ENCODE results near the gene CPNE2.

The CPNE2 gene

DNA sequence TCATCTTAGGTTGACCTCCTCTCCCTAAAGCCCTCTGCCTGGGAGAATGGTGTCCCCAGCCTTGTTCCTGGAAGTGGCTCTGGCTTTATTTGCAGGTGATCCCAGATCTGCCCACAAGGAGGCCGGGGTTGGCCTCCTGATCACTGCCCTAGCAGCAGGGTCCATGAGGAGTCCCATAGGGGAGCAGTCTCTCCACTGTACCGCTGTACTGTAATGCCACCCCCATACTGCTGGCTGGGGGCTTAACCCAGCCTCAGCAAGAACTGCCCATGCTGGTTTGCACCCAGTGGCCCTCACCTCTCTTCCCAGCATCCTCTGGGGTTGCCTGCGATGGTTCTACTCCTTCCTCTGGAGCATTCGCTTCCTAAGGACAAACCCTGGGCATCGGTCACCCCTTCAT is 54.4 kb downstream of the CPNE2 start:
- DNase-seq, result no peak

GRCh38 chr16:57147381-57148221 is 55.2 kb downstream of the CPNE2 start:
- DNase-seq, result peak in 2 of 3 experiments; percentile 17 to 59

DNA sequence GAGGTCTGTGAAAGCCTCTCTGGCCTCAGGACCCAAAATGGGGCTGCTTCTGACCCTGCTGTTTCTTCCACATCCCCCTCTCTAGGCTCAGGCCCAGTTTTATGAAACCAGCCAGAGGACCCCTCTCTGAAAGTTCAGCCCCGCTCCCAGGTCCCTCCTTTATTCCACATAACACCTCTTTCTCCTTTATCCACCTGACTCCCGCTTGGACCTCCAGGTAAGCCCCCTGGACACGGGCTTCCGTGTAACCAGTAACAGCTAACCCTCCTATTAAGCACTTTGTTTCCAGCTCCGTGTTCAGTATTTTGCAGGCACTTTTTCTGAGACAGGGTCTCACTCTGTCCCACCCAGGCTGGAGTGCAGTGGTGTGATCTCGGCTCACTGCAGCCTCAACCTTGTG is 56.1 kb downstream of the CPNE2 start:
- DNase-seq, result no peak

GRCh38 chr16:57149391-57149790 is 57.0 kb downstream of the CPNE2 start:
- no peak for DNase-seq

- no peak for DNase-seq
These were observed 58.4 kb downstream of the CPNE2 start for GRCh38 chr16:57150682-57151330.

DNA sequence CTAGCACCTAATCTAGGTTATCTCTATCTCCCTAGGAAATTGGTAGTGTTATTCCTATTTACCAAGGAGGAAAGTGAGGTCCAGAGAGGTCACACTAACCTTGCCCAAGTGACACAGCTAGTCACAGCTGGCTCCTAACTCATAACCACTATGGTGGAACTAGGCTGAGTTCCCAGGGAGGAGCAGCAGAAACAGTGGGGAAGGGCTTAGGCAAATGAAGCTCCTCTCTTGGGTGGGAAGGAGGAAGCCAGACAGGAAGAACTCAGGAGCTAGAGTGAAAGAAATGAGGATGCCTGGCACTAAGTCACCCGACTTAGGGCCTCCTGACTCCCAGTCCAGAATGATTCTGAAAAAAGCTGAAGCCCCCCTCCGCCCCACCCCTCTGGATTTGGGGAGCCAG is 59.0 kb downstream of the CPNE2 start:
- DNase-seq, result no peak

DNA sequence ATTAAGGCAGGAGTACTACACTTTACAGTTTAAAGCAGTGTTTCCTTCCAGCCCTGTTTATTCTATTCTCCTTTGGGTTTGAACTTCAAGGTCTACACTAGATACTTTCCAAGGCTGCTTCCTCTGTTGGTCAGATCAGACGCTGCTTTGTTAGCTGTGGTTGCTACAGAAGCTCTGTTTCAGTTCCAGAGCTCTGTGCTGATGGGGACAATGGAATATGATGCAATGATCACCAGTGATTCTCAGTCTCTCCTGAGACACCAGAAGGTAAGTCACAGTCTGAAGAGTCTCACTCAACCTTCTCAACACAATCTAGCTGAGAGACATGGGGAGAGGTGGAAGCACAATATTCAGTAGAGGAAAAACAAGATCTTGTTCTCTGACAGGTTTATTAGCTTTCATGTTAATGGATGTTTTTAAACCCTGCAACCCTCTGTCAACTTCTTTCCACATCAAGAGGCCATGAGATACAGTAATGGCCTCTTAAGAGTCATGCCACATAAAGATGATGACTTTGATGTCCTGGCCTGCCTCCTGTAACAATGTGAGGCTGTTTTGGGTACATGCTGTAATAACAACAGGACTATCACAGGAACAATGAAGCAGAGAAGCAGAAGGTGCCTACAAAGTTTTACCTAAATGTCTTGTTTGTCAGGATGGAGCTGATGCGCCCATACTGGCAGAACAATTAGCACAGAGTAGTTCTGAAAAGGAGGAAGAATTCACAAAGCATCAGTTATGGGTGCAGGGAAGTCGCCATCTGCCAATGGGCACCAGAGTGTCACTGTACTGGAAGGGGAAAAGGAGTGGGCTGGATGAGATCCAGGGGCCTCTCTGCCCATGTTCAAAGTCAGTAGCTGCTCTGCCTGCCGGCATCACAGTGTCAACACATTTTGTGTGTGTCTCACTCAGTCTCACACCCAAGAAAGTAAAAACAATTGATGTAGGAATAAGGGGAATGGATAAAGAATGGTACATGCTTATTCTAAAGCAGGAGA is 60.0 kb downstream of the CPNE2 start:
- peak in 2 of 3 experiments; percentile 23 to 82 for DNase-seq

- no peak for DNase-seq
These were observed 61.5 kb downstream of the CPNE2 start for GRCh38 chr16:57153841-57154240.

GRCh38 chr16:57155702-57156350 is 63.4 kb downstream of the CPNE2 start:
- no peak for DNase-seq

DNA sequence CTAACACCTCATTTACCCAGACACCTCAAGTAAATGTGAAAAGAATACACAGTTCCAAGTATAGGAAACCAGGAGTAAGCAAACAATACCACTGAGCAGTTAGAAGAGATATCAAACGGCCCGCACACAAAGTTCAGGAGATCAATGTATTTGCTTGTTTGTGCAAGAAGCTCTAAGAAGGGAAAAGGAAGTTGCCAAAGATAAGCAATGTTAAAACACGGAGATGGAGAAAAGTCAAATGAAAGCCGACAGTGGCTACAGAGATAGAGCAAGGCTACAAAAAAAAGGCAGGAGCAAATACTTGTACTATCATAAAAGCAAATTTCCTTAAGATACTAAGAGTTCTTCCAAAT is 63.9 kb downstream of the CPNE2 start:
- DNase-seq, result no peak

DNA sequence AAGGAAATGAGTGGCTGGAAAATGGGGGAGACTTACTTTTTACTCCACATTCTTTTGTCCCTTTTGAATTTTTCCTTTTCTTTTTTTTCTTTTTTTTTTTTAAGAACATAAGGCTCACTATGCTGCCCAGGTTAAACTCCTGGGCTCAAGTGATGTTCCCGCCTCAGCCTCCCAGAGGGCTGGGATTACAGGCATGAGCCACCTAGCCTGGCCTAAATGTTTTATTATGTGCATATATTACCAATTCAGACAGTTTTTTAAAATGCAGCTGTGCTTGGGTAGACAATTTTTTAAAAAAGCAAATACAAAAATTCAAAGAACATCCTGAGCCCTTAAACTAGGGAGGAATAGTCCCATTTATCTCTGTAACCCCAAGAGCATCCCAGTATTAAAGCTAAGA is 65.2 kb downstream of the CPNE2 start:
- no peak for DNase-seq

DNA sequence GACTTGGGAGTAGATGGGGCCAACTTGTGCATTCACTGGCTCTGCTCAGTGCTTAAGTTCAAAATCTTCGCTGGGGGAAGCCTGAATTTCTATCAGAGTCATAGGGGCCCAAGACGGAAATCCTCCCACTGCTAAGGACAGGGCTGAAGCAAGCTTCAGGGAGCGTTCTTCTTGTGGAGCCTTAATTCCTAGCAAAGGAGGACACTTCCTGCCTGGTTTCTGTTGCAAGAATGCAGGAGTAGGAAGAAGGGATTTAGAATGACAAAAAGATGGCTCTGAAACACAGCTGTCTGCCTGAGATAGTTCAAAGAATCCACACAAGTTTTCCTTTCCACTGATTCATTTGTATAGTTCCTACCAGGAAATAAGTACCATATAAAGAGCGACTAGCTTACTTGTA is 67.1 kb downstream of the CPNE2 start:
- DNase-seq, result no peak

- DNase-seq, result no peak
These were observed 71.5 kb downstream of the CPNE2 start for GRCh38 chr16:57163842-57164241.

DNA sequence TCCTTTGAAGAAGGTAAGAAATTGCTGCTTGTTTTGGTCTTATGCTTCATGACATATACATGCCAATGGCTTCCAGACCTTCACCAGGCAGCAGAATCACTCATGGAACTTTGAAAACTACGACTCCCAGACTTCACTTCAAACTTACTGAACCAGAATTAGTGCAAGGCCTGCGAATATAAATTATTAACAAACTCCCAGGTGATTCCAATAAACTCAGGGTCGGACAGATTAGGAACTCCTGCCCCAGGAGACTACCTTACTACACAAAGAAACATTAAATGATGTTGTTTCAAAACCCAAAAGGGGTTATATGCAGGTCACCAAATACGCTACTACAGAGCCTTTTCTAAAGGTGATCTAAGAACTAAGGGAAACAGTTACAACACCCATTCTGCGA is 73.1 kb downstream of the CPNE2 start:
- no peak for DNase-seq

DNA sequence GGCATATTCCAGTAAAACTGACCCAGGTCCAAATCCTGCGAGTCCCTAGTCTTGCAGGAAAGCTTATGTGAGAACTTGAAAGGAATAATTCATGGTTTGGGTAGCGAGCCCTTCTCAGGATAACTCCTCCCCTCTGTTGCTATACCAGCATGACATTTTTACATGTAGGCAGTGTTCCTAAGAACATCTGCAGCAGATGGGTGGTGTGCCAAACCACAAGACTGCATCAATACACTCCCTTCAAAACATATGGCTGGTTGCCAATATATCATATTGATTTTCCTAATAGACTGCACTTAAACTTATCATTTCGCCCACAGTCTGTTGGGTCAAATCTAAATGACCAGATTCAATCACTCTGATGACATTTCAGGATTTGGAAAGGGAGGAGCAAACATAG is 73.6 kb downstream of the CPNE2 start:
- DNase-seq, result no peak

GRCh38 chr16:57166451-57166850 is 74.1 kb downstream of the CPNE2 start:
- DNase-seq, result no peak

DNA sequence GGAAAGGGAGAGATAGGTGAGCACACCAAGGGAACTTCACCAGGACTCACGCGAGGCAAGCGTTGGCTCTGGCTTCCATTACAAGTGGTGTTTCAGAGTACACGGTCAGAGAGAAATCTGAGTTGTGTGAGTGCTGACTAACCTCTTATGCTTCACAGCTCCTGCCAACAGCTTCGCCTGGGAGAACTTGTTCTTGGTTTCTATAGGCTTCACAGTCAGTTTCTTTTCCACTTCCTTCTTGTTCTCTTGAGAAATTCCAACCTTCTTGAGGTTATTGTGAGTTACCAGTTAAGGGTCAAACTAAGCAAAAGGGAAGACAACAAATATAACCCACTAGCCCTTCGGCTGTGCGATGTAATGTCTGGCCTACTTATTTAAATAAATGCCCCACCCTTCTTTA is 74.6 kb downstream of the CPNE2 start:
- DNase-seq, result no peak

DNA sequence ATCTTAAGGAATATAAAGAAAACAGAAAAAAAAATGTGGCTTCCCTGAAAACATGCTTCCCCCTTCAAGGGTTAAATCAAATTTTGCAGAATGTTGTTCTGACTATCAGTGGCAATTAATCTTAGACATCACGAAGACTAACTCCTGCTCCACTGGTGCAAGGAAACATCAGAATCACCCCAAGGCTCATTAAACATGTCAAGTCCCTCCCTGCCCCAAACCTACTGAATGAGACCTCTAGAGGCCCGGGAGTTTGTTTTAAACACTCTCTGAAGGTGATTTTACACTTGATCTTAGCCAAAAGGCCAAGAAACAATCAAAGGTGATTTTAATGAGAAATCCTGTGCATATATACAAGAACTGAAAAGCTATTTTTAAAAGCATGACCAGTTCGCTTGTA is 75.2 kb downstream of the CPNE2 start:
- no peak for DNase-seq

DNA sequence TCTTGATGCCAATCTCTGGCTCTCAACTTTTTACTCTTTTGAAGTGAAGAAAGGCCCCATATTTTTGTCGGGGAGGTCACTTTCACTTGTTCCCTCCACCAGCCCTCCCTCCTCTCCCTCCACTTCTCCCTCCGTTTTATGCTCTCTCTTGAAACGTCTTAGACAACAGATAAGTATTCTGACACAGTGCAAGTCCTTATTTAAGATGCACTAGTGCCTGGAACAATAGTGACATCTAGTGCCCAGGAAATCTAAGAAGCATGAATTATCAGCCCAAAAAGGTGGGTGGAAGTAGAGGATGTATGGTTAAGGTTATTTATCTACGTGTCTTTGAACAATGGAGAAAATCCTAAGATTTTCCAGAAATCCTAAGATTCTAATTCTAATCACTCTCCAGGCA is 75.6 kb downstream of the CPNE2 start:
- DNase-seq, result peak; percentile 5 to 75 (median 22)

DNA sequence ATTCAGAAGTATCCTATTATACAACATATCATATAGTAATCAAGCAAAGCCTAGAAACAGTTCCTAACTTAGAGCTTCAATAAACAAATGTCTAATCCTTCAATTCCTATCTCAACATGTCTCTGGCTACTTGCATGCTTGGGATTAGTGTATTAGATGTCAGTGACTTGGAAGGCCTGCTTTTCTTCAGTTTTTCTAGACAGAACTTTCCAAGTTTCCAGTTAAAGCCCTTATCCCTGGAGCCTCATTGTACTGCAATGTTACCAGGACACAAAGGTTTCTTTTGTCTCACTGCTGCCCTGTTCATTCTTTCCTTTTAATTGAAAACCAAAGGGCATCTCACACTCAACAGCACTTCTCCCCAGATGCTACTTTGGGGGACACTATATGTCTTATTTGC is 76.9 kb downstream of the CPNE2 start:
- DNase-seq, result no peak

DNA sequence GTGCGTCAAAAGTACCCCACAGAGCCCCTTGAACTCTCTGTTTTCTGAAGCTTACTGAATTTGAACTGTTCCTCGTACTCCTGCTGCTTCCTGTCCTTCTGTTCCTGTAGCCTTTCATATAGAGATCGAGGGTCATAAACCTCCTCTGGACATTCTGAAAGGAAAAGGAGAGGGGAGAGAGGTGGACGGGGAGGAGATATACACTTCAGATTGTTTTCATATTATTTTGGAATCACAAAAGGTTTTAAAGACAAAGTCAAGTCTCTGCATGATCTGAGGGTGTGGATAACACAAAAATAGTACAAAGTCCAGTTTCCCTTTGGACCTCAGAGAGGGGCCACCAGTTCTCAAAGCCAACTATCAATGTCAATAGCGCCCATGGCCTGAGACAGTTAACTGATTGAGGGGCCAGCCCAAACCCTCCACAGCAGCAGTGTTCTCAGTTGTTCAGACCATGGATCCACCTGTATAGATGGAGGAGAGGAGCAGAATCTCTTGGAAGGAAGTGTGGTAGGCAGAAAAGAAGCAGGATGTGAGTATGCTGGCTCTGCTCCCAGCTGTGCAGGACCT is 80.4 kb downstream of the CPNE2 start:
- DNase-seq, result no peak

DNA sequence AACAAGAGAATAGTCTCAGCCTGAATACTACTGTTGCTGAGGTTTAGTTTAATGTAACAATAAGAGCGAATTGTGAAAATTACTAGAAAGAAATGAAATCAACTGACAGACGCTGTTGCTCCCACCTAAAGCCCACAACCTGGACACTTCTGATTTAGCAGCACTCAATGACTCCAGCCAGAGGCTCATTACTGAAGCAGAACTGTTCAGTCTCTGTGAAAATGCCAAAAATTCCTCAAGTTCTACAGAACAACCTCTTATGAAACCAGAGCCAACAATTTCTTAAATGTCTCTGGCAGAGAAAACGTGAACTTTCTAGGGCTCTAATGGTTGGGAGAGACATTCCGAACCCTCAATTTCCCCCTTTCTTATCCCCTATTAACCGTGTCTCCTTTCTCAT is 83.5 kb downstream of the CPNE2 start:
- no peak for DNase-seq

DNA sequence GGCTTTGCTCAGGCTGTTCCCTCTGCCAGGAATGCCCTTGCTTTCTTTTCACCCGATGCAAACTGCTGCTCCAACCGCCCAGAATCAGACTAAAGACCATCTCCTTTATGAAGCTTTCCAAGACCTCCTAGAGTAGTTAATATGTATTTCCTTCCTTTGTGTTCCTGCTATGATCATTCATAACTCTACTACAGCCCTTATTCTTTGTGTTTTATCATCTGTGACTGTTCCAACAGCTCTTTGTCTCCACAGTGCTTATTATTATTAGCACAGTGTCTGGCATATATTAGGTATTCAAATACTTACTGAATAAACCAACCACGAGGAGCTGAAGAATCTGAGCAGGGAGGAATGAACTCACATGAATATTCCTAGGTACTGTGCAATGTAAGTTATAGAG is 85.8 kb downstream of the CPNE2 start:
- DNase-seq, result no peak

Data from NCI-H1417 (cell line).